Measurements from ENCODE around the gene ETV5.

DNA sequence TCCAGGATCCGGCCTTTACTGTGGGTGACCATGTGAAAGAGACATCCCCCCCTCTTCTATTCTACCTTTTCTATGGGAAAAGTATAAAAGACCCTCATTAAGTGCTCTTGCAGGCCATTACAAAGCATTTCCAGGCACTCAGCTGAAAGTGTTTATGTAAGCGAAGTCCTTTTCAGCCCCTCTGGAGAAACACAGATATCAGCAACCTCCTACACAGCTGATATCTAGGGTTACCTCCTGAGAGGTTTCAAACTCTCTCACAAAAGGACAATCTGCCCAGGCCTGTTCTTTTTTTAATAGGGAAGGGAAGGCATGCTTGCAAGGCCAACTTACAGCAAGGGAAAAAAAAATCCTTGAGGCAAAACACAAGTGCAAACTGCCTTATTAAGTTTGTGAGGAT is 12.6 kb downstream of the ETV5 start:
- TF ChIP-seq CTCF (IDR thresholded peaks at IDR 0.05) (no peak), POLR2AphosphoS5 (IDR thresholded peaks at IDR 0.05) (no peak), POLR2A (IDR thresholded peaks at IDR 0.05) (no peak), EP300 (IDR thresholded peaks at IDR 0.05) (no peak)
